Muscle of leg (tissue), 11 donors: ENCODE data around the gene TNFAIP8L3. TPM values are rescaled to one million over a fixed set of nuclear protein-coding genes. Genes with fewer than 3 reads are reported as not detected.

Experiments used
- DNase-seq: peaks from one replicate; pipeline ENCODE4 v3.0.0; 2013
- H3K27ac ChIP-seq: one replicate; pipeline ENCODE4 v1.5.1; 2013; ENCODE audit warnings: mild to moderate bottlenecking, low read length, control low read depth
- H3K27me3 ChIP-seq: one replicate; pipeline ENCODE4 v1.6.1; 2013; ENCODE audit warnings: low read length; ENCODE audit not compliant: control insufficient read depth, insufficient read depth
- H3K36me3 ChIP-seq: one replicate; pipeline ENCODE4 v1.6.1; 2013; ENCODE audit warnings: low read length; ENCODE audit not compliant: control insufficient read depth, insufficient read depth
- H3K4me1 ChIP-seq: one replicate; pipeline ENCODE4 v1.6.1; 2013; ENCODE audit warnings: low read length; ENCODE audit not compliant: control insufficient read depth, insufficient read depth
- H3K4me3 ChIP-seq: one replicate; pipeline ENCODE4 v1.5.1; 2013; ENCODE audit warnings: low read length, control low read depth
- H3K9me3 ChIP-seq: replicated peaks from 2 replicates; pipeline ENCODE4 v1.6.1; 2013; ENCODE audit warnings: low read depth, low read length; ENCODE audit not compliant: control insufficient read depth
- WGBS: methylation state at CpG from one replicate; pipeline ENCODE4 v1.1.5; 2013; ENCODE audit warnings: missing lambda C conversion rate; ENCODE audit not compliant: insufficient coverage; 5-methylcytosine and 5-hydroxymethylcytosine counted together
- polyA plus RNA-seq, 8 donors: library from polyadenylated mRNA; unstranded; fragments of 120-200 nt; gene quantifications; one replicate each; pipeline versions ENCODE4 v1.2.1 to v1.2.3, GENCODE V29; 2013; ENCODE audit warnings: inconsistent platforms in 1 of 8, low replicate concordance in 1 of 8; ENCODE audit not compliant: insufficient read length in 8 of 8, insufficient read depth in 1 of 8
- total RNA-seq: library from RNA; stranded (reverse); fragments of 120-200 nt; gene quantifications from one replicate; pipeline ENCODE4 v1.2.4, GENCODE V29; 2013

Gene TNFAIP8L3
- total and polyA plus RNA-seq, 9 donors = 1.1 to 2.5 (median 1.8) TPM

- Histone ChIP-seq H3K4me1 (no peaks in the 10 kb centered on the region), H3K4me3 (no peak overlapping the region), H3K36me3 (no peaks in the 10 kb centered on the region), H3K27ac (no peak overlapping the region), H3K27me3 (no peaks in the 10 kb centered on the region), H3K9me3 (peaks cover 3% of the 10 kb centered on the region)
- peak; percentile 16 for DNase-seq
- no CpG with 5 or more reads among the region's 1 CpG for WGBS
These were observed 83.5 kb downstream of the TNFAIP8L3 start for GRCh38 chr15:51011212-51011611.

DNA sequence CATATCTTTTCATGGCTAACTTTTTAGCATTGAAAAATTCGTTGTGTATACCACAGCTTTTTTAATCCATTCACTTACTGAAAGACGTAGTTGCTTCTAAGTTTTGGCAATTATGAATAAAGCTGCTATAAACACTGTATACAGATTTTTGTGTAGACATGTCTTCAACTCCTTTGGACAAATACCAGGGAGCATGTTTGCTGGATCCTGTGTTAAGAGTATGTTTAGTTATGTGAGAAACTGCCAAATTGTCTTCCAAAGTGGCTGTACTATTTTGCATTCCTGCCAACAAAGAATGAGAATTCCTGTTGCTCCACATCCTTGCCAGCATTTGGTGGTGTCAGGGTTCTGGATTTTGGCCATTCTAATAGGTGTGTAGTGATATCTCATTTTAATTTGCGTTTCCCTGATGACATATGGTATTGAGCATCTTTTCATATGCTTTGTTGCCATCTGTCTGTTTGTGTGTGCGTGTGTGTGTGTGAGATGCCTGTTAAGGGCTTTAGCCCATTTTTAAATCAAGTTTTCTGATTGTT, 87.5 kb downstream of the TNFAIP8L3 start:
- Histone ChIP-seq H3K4me1 (no peaks in the 10 kb centered on the region), H3K9me3 (peaks cover 3% of the 10 kb centered on the region), H3K4me3 (no peak overlapping the region), H3K27ac (no peak overlapping the region), H3K36me3 (peaks cover 6% of the 10 kb centered on the region), H3K27me3 (no peaks in the 10 kb centered on the region)
- no CpG with 5 or more reads among the region's 4 CpGs for WGBS
- DNase-seq = no peak

Other genes with a start within 250 kb of the TNFAIP8L3 start
- gene AP4E1, start 186.2 kb downstream of the TNFAIP8L3 start, total RNA-seq = 6.9 TPM
- gene AP4E1, start 186.2 kb downstream of the TNFAIP8L3 start, polyA plus RNA-seq = 1 to 10 TPM; 5.2 to 8.5 (median 7.3) TPM
- gene CYP19A1, start 243.7 kb upstream of the TNFAIP8L3 start, total RNA-seq = 2.0 TPM
- 1 to 10 TPM in 1 of 8 donors, under 1 TPM in 7; 0.51 to 1.0 (median 0.64) TPM for gene CYP19A1, start 243.7 kb upstream of the TNFAIP8L3 start, polyA plus RNA-seq
- 0.84 TPM for gene GLDN, start 246.7 kb upstream of the TNFAIP8L3 start, total RNA-seq
- under 1 TPM; 0.16 to 0.46 (median 0.26) TPM for gene GLDN, start 246.7 kb upstream of the TNFAIP8L3 start, polyA plus RNA-seq